ENCODE results near the gene ANKH. TPM values are rescaled to one million over a fixed set of nuclear protein-coding genes. Genes with fewer than 3 reads are reported as not detected.

The ANKH gene
- total and polyA plus RNA-seq, 2 of the 13 experiments (the other 11 are each of a cell fraction or from before 2014, with no cell fraction given) = 25.0 to 36.0 TPM

DNA sequence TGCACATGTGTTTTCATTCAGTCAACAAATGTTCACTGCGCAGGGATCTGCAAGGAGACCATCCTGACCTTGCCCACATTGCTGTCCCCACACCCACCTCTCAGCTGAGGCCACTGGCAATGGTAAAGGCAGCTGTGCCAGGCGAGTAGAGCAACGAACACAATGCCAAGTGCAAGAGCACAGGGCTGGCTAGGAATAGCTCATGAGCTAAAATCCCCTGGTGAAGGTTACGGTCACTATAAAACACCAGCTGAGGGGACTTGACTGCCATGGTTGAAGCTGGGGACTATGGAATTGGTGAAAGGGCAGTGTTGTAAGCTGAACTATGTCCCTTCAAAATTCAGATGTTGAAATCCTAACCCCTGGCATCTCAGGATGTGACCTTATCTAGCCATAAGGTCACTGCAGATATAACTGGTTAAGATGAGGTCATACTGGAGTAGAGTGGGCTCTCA, 111.0 kb downstream of the ANKH start (continued):
- no peak for TF ChIP-seq ZNF142 (CRISPR knock-in tag; IDR thresholded peaks at IDR 0.05)
- TF ChIP-seq ZFP90 (CRISPR knock-in tag; IDR thresholded peaks at IDR 0.05; ENCODE audit: borderline replicate concordance) = no peak
- TF ChIP-seq MTF1 (CRISPR knock-in tag; IDR thresholded peaks at IDR 0.05) = no peak
- TF ChIP-seq ZNF558 (CRISPR knock-in tag; IDR thresholded peaks at IDR 0.05; ENCODE audit: borderline replicate concordance) = no peak
- no peak for TF ChIP-seq FOXA1 (IDR thresholded peaks at IDR 0.05)
- no peak for TF ChIP-seq FOXA1 (CRISPR knock-in tag; IDR thresholded peaks at IDR 0.05)
- no peak for TF ChIP-seq ZBTB2 (CRISPR knock-in tag; IDR thresholded peaks at IDR 0.05; ENCODE audit: low read depth)
- no peak for TF ChIP-seq TBX3 (IDR thresholded peaks at IDR 0.05; ENCODE audit: borderline replicate concordance)
- TF ChIP-seq, protein P1, sequence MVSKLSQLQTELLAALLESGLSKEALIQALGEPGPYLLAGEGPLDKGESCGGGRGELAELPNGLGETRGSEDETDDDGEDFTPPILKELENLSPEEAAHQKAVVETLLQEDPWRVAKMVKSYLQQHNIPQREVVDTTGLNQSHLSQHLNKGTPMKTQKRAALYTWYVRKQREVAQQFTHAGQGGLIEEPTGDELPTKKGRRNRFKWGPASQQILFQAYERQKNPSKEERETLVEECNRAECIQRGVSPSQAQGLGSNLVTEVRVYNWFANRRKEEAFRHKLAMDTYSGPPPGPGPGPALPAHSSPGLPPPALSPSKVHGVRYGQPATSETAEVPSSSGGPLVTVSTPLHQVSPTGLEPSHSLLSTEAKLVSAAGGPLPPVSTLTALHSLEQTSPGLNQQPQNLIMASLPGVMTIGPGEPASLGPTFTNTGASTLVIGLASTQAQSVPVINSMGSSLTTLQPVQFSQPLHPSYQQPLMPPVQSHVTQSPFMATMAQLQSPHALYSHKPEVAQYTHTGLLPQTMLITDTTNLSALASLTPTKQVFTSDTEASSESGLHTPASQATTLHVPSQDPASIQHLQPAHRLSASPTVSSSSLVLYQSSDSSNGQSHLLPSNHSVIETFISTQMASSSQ (IDR thresholded peaks at IDR 0.05; ENCODE audit: low read depth) = no peak
- TF ChIP-seq, protein P1 (CRISPR knock-in tag; IDR thresholded peaks at IDR 0.05; ENCODE audit: borderline replicate concordance) = peak; percentile 43; the same call in 1 of the 2 replicates
- TF ChIP-seq CBX5 (CRISPR knock-in tag; IDR thresholded peaks at IDR 0.05; ENCODE audit: borderline replicate concordance) = peak; percentile 19; the same call in 1 of the 2 replicates
- peak; percentile 43; the same call in 1 of the 2 replicates for TF ChIP-seq ZNF501 (CRISPR knock-in tag; IDR thresholded peaks at IDR 0.05)
- no peak for TF ChIP-seq SP1 (IDR thresholded peaks at IDR 0.05)
- no peak for TF ChIP-seq SP1 (CRISPR knock-in tag; IDR thresholded peaks at IDR 0.05)
- no peak for TF ChIP-seq ETV6 (CRISPR knock-in tag; conservative IDR thresholded peaks at IDR 0.05)
- TF ChIP-seq FOXM1 (CRISPR knock-in tag; IDR thresholded peaks at IDR 0.05) = no peak
- no peak for TF ChIP-seq ZNF569 (CRISPR knock-in tag; IDR thresholded peaks at IDR 0.05; ENCODE audit: borderline replicate concordance)
- peak; percentile 54; the same call in 1 of the 2 replicates for TF ChIP-seq EHMT2 (IDR thresholded peaks at IDR 0.05; ENCODE audit: borderline replicate concordance, low read depth, low read length)
- TF ChIP-seq RXRA (CRISPR knock-in tag; IDR thresholded peaks at IDR 0.05) = peak; percentile 63; the same call in 1 of the 2 replicates
